GM12873 (cell line): ENCODE data around the gene RTRAF.
A peak's percentile ranks its signal among the peaks of the same experiment; 100 is the strongest.

Experiments
- TF ChIP-seq, protein P1 (sequence below): IDR thresholded peaks from 2 replicates; pipeline ENCODE4 v1.5.1; 2012; ENCODE audit warnings: low read depth, mild to moderate bottlenecking, moderate library complexity, low read length, control low read depth; ENCODE audit not compliant: insufficient read depth; ENCODE audit errors: missing control alignments

Gene RTRAF

GRCh38 chr14:51996148-51996746, 6.9 kb downstream of the RTRAF start:
- TF ChIP-seq, protein P1, sequence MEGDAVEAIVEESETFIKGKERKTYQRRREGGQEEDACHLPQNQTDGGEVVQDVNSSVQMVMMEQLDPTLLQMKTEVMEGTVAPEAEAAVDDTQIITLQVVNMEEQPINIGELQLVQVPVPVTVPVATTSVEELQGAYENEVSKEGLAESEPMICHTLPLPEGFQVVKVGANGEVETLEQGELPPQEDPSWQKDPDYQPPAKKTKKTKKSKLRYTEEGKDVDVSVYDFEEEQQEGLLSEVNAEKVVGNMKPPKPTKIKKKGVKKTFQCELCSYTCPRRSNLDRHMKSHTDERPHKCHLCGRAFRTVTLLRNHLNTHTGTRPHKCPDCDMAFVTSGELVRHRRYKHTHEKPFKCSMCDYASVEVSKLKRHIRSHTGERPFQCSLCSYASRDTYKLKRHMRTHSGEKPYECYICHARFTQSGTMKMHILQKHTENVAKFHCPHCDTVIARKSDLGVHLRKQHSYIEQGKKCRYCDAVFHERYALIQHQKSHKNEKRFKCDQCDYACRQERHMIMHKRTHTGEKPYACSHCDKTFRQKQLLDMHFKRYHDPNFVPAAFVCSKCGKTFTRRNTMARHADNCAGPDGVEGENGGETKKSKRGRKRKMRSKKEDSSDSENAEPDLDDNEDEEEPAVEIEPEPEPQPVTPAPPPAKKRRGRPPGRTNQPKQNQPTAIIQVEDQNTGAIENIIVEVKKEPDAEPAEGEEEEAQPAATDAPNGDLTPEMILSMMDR: peak; percentile 56

DNA sequence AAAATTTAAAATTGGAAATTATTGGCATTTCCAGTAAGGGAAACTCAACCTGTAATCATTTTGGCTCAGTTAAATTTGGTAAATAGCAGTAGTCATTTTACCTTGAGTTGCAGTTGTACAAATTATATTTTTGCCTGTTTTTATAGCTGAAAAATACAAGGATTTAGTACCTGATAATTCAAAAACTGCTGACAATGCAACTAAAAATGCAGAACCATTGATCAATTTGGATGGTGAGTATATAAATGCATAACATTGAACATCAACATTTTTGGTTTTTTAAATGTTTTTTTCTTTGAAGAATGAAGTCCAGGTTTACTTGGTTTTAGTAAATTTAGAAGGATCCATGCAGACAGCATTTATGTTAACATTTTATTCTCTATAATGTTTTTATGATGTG, 9.0 kb downstream of the RTRAF start:
- TF ChIP-seq, protein P1: no peak

DNA sequence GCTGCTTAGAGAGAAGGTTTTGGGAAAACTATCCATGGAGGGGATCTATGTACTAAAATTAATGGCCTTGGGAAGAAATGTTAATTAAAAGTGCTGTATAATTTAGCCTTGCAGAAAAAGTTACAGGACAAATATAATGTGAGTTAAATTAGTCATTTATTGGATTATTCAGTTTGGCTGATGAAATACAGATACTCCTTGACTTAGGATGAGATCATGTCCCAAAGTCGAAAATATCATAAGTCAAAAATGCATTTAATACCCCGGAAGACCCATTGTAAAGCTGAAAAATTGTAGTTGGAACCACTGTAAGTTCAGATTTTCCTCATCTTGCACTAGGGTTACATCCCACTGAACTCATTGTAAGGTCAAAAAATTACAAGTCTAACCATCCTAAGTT, 9.7 kb downstream of the RTRAF start:
- TF ChIP-seq, protein P1: no peak

- TF ChIP-seq, protein P1: no peak
These were observed 10.8 kb downstream of the RTRAF start for GRCh38 chr14:52000019-52000582.

GRCh38 chr14:52000696-52001095, 11.3 kb downstream of the RTRAF start:
- TF ChIP-seq, protein P1: no peak

DNA sequence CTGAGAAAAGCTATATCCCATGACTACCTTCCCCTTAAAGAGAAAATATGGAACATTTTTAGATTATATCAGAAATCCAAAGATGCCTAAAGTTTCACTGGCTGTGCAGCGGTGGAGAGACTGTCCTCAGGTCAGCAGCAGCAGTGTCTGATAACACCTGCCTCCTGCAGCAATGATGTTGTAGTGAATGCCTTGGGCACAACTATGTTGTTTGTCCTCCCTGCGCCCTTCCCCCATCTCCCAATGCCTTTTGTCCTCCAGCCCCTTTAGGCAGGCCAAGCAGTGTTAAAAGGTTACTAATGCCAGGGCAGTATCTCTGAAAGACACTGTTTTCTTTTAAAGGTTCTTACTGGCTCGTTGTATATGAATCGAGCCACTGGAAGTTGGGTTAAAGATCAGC, 13.2 kb downstream of the RTRAF start:
- TF ChIP-seq, protein P1: no peak

- TF ChIP-seq, protein P1: no peak
These were observed 14.0 kb downstream of the RTRAF start for GRCh38 chr14:52003324-52003723.
